ENCODE measurements around the gene ARHGAP40. TPM values are rescaled to one million over a fixed set of nuclear protein-coding genes. Genes with fewer than 3 reads are reported as not detected.

Gene ARHGAP40
- total RNA-seq, 1 experiment from 2014 or later = 0.18 TPM

DNA sequence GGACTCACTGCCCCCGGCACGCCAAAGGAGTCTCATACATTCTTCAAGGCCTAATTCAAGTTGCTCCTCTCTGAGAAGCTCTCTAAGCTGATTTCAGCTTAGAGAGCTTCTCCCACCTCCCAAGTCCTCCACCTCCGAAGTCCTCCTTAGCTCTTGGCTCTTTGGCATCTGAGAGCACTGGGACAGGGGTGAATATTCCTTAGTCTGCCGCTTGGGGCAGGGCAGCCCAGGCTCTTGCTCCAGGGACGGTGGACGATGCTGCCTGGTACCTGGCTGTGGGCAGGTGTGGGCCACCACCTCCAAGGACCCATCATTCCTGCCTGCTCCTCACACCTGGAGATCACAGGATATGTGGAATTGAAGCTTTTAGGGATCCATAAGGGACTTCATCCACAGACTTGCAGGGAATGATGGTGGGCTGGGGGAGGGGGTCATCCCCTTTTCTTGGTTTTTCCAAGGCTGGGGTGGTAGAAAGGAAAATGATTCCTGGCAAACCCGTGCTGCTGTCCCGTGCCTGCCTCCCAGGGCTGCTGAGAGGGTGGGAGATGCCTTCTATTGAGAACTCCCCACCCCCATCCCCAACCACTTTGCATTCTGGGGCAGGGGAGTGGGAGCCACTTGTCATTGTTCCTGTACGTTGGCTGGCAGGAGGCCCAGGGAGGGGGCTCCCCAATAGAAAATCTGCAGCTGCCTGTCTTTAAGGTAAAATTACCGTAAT lies 57.4 kb downstream of the ARHGAP40 start:
- ATAC-seq (peak; percentile 96), DNase-seq (ENCODE audit: low read depth, low spot score) (no peak)
- no peaks in the 10 kb centered on the region; the same call in 1 of the 2 replicates for H3K27me3 ChIP-seq (ENCODE audit: control insufficient read depth, insufficient read depth, low read length)
- H3K4me3 ChIP-seq (ENCODE audit: low read depth in 2 of 2, low read length in 2 of 2) = no peak overlapping the region
- H3K9me3 ChIP-seq (ENCODE audit: control insufficient read depth, insufficient read depth, low read depth, low read length) = no peaks in the 10 kb centered on the region
- no peak overlapping the region for H3K27ac ChIP-seq (ENCODE audit: low read length)
- TF ChIP-seq, protein P1, sequence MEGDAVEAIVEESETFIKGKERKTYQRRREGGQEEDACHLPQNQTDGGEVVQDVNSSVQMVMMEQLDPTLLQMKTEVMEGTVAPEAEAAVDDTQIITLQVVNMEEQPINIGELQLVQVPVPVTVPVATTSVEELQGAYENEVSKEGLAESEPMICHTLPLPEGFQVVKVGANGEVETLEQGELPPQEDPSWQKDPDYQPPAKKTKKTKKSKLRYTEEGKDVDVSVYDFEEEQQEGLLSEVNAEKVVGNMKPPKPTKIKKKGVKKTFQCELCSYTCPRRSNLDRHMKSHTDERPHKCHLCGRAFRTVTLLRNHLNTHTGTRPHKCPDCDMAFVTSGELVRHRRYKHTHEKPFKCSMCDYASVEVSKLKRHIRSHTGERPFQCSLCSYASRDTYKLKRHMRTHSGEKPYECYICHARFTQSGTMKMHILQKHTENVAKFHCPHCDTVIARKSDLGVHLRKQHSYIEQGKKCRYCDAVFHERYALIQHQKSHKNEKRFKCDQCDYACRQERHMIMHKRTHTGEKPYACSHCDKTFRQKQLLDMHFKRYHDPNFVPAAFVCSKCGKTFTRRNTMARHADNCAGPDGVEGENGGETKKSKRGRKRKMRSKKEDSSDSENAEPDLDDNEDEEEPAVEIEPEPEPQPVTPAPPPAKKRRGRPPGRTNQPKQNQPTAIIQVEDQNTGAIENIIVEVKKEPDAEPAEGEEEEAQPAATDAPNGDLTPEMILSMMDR (IDR thresholded peaks at IDR 0.05) = peak; percentile 91
- TF ChIP-seq, protein P2, sequence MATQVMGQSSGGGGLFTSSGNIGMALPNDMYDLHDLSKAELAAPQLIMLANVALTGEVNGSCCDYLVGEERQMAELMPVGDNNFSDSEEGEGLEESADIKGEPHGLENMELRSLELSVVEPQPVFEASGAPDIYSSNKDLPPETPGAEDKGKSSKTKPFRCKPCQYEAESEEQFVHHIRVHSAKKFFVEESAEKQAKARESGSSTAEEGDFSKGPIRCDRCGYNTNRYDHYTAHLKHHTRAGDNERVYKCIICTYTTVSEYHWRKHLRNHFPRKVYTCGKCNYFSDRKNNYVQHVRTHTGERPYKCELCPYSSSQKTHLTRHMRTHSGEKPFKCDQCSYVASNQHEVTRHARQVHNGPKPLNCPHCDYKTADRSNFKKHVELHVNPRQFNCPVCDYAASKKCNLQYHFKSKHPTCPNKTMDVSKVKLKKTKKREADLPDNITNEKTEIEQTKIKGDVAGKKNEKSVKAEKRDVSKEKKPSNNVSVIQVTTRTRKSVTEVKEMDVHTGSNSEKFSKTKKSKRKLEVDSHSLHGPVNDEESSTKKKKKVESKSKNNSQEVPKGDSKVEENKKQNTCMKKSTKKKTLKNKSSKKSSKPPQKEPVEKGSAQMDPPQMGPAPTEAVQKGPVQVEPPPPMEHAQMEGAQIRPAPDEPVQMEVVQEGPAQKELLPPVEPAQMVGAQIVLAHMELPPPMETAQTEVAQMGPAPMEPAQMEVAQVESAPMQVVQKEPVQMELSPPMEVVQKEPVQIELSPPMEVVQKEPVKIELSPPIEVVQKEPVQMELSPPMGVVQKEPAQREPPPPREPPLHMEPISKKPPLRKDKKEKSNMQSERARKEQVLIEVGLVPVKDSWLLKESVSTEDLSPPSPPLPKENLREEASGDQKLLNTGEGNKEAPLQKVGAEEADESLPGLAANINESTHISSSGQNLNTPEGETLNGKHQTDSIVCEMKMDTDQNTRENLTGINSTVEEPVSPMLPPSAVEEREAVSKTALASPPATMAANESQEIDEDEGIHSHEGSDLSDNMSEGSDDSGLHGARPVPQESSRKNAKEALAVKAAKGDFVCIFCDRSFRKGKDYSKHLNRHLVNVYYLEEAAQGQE (IDR thresholded peaks at IDR 0.05; ENCODE audit: insufficient read depth in 1 of 2, low read depth in 2 of 2, low read length in 1 of 2) = no peak
- TF ChIP-seq TCF7L2 (IDR thresholded peaks at IDR 0.05; ENCODE audit: low read depth, low read length) = no peak
- no peak for TF ChIP-seq POLR2AphosphoS5 (IDR thresholded peaks at IDR 0.05; ENCODE audit: low read depth, low read length)
- no peak for TF ChIP-seq SIN3A (IDR thresholded peaks at IDR 0.05; ENCODE audit: borderline replicate concordance, insufficient read depth, low read depth, low read length)
- intact Hi-C loops (cut with micrococcal nuclease; ENCODE audit: unreplicated experiment) (no loop called here), in situ Hi-C loops (cut with HindIII; ENCODE audit: low pct_unique_long_range_greater_than_20kb, low sequenced_read_pairs) (no loop called here)
- H3K4me1 ChIP-seq (ENCODE audit: control insufficient read depth, insufficient read depth, low read length) = no peaks in the 10 kb centered on the region
- no peaks in the 10 kb centered on the region for H3K36me3 ChIP-seq (ENCODE audit: control insufficient read depth, insufficient read depth, low read length)
- no TSS peak for BruUV-seq (replicated peaks)
- CTCF ChIA-PET = interaction anchor here (0.6 to 0.8 kb wide), 5 partner anchors 49 to 219 kb away, joined by 3 to 4 read pairs (median 3); partner anchors contain the start of gene ACTR5
- POLR2A ChIA-PET = no interaction called here

DNA sequence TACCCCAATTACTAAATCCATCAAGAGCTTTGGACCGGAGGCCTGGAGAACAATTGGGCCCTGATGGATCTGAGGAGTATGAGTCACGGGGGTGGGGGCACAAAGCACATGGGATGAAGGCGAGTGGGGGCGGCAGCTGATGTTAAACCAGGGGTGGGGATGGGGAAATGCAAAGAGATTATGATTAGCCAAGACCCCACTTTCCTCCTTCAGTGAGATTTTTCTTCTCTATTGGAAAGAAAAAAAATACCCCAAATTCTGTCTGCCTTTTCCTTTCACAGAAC lies 57.9 kb downstream of the ARHGAP40 start:
- Histone ChIP-seq H3K27me3 (ENCODE audit: control insufficient read depth, insufficient read depth, low read length) (peaks cover 3% of the 10 kb centered on the region; the same call in 1 of the 2 replicates), H3K36me3 (ENCODE audit: control insufficient read depth, insufficient read depth, low read length) (no peaks in the 10 kb centered on the region), H3K4me1 (ENCODE audit: control insufficient read depth, insufficient read depth, low read length) (no peaks in the 10 kb centered on the region), H3K27ac (ENCODE audit: low read length) (no peak overlapping the region), H3K9me3 (ENCODE audit: control insufficient read depth, insufficient read depth, low read depth, low read length) (no peaks in the 10 kb centered on the region), H3K4me3 (ENCODE audit: low read depth in 2 of 2, low read length in 2 of 2) (no peak overlapping the region)
- intact Hi-C loops (cut with micrococcal nuclease; ENCODE audit: unreplicated experiment) = no loop called here
- DNase-seq (ENCODE audit: low read depth, low spot score) (no peak), ATAC-seq (no peak)
- POLR2A ChIA-PET = interaction anchor here (0.7 kb wide), 1 partner anchor 36 kb away, joined by 3 read pairs; no protein-coding TSS in a partner anchor
- in situ Hi-C loops (cut with HindIII; ENCODE audit: low pct_unique_long_range_greater_than_20kb, low sequenced_read_pairs) = no loop called here
- TF ChIP-seq SIN3A (IDR thresholded peaks at IDR 0.05; ENCODE audit: borderline replicate concordance, insufficient read depth, low read depth, low read length) (no peak), POLR2AphosphoS5 (IDR thresholded peaks at IDR 0.05; ENCODE audit: low read depth, low read length) (no peak)
- BruUV-seq (replicated peaks) = no TSS peak
- CTCF ChIA-PET = no interaction called here

DNA sequence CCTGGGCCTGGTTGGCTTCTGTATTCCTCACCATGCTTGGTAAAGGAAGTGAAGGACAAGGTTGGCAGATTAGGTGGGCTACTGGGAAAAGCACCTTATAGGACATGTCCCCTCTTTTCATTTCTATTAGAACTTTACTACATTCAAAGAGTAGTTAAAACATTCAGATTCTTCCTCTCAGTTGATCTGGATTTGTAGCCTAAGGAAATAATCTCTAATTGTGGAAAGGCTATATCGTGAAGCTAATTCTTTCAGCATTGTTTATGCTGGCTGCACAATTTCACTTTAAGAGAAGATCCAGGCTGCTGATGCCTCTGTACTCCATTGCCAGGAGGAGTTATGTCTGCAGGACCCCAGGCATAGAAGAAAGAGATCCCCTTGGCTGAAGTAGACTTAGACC lies 58.8 kb downstream of the ARHGAP40 start:
- CTCF ChIA-PET = no interaction called here
- DNase-seq (ENCODE audit: low read depth, low spot score) (no peak), ATAC-seq (no peak)
- POLR2A ChIA-PET = no interaction called here
- H3K36me3 ChIP-seq (ENCODE audit: control insufficient read depth, insufficient read depth, low read length) = no peaks in the 10 kb centered on the region
- in situ Hi-C loops (cut with HindIII; ENCODE audit: low pct_unique_long_range_greater_than_20kb, low sequenced_read_pairs) (no loop called here), intact Hi-C loops (cut with micrococcal nuclease; ENCODE audit: unreplicated experiment) (no loop called here)
- H3K4me1 ChIP-seq (ENCODE audit: control insufficient read depth, insufficient read depth, low read length) = no peaks in the 10 kb centered on the region
- H3K27ac ChIP-seq (ENCODE audit: low read length) = no peak overlapping the region
- H3K4me3 ChIP-seq (ENCODE audit: low read depth in 2 of 2, low read length in 2 of 2) = no peak overlapping the region
- H3K9me3 ChIP-seq (ENCODE audit: control insufficient read depth, insufficient read depth, low read depth, low read length) = no peaks in the 10 kb centered on the region
- peaks cover 7% of the 10 kb centered on the region; the same call in 1 of the 2 replicates for H3K27me3 ChIP-seq (ENCODE audit: control insufficient read depth, insufficient read depth, low read length)
- TF ChIP-seq, protein P2 (IDR thresholded peaks at IDR 0.05; ENCODE audit: insufficient read depth in 1 of 2, low read depth in 2 of 2, low read length in 1 of 2) = no peak
- no peak for TF ChIP-seq POLR2AphosphoS5 (IDR thresholded peaks at IDR 0.05; ENCODE audit: low read depth, low read length)
- no peak for TF ChIP-seq TCF7L2 (IDR thresholded peaks at IDR 0.05; ENCODE audit: low read depth, low read length)
- TF ChIP-seq SIN3A (IDR thresholded peaks at IDR 0.05; ENCODE audit: borderline replicate concordance, insufficient read depth, low read depth, low read length) = no peak
- TF ChIP-seq, protein P1 (IDR thresholded peaks at IDR 0.05) = no peak
- no TSS peak for BruUV-seq (replicated peaks)
